ENCODE results near the gene MTREX.

MTREX gene

DNA sequence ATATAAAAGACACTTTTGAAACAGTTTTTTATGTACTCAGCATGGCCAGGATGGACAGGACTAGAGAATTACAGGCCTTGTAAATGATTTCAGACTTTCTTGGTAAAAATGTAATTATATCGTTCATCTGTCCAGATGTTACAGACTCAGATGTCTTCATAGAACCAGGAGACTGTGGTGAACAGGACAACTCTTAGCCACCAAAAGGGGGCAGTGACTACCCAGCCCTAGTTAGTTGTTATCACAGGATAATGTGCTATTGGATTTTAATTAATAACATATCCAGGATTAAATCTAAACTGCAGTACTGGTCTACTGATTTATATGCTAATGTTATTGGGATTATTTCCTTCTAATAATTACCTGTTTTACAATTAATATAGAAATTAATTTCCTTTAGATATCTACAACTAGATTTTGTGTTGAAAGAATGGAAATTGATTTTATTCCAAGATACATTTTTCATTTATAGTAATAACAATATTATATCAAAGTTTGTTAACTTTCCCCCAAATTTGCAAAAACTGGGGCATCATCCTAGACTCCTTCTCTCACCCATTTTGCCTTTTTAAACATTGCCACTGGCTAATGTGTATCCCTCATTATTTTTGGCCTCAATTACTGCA is 99.4 kb downstream of the MTREX start:
- ChIA-PET CTCF (interaction anchor here (1.0 to 5.6 kb wide), 13 partner anchors 10 to 549 kb away, joined by 3 to 74 read pairs (median 5); no protein-coding TSS in a partner anchor), POLR2A (no interaction called here)
- no peak overlapping the region for H3K4me3 ChIP-seq (ENCODE audit: low read depth, low read length)
- TF ChIP-seq CTCF (IDR thresholded peaks at IDR 0.05; ENCODE audit: insufficient read depth, low read length, missing control alignments): peak; percentile 66
- no peak for DNase-seq (ENCODE audit: low read depth, low spot score)

- ChIA-PET POLR2A (no interaction called here), CTCF (interaction anchor here (1.3 to 3.1 kb wide), 4 partner anchors 31 to 284 kb away, joined by 3 to 26 read pairs (median 4); no protein-coding TSS in a partner anchor)
- no peak overlapping the region for H3K4me3 ChIP-seq (ENCODE audit: low read depth, low read length)
- no peak for TF ChIP-seq CTCF (IDR thresholded peaks at IDR 0.05; ENCODE audit: insufficient read depth, low read length, missing control alignments)
- no peak for DNase-seq (ENCODE audit: low read depth, low spot score)
These were observed 100.2 kb downstream of the MTREX start for GRCh38 chr5:55407984-55408383.

GRCh38 chr5:55409775-55410174 is 102.0 kb downstream of the MTREX start:
- CTCF ChIA-PET: interaction anchor here (1.0 to 3.1 kb wide), 2 partner anchors 65 to 282 kb away, joined by 3 to 26 read pairs; no protein-coding TSS in a partner anchor
- no peak for DNase-seq (ENCODE audit: low read depth, low spot score)
- POLR2A ChIA-PET: no interaction called here
- TF ChIP-seq CTCF (IDR thresholded peaks at IDR 0.05; ENCODE audit: insufficient read depth, low read length, missing control alignments): no peak
- H3K4me3 ChIP-seq (ENCODE audit: low read depth, low read length): no peak overlapping the region

DNA sequence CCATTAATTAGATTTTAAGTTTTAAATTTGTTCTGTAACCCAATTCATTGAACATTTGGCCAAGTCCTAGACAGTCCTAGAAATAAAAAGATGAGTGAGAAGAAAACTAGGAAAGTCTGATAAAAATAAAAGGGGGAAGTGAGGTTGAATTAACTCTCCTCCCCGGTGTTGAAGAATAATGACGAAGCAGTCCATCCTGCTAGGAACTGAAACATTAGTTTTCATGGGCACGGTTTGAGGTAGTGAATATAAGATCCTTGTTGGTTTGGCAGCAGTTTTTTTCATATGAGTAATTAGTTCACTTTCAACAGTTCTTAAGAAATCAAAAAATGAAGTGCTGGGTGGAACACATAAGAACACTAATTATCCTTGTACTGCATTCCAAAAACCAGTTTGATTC is 103.1 kb downstream of the MTREX start:
- H3K4me3 ChIP-seq (ENCODE audit: low read depth, low read length): no peak overlapping the region
- TF ChIP-seq CTCF (IDR thresholded peaks at IDR 0.05; ENCODE audit: insufficient read depth, low read length, missing control alignments): no peak
- no peak for DNase-seq (ENCODE audit: low read depth, low spot score)
- CTCF ChIA-PET: interaction anchor here (0.6 to 3.1 kb wide), 3 partner anchors 66 to 281 kb away, joined by 3 to 26 read pairs (median 3); no protein-coding TSS in a partner anchor
- POLR2A ChIA-PET: no interaction called here

- no peak for DNase-seq (ENCODE audit: low read depth, low spot score)
- ChIA-PET CTCF (no interaction called here), POLR2A (no interaction called here)
- TF ChIP-seq CTCF (IDR thresholded peaks at IDR 0.05; ENCODE audit: insufficient read depth, low read length, missing control alignments): no peak
- H3K4me3 ChIP-seq (ENCODE audit: low read depth, low read length): no peak overlapping the region
These were observed 104.1 kb downstream of the MTREX start for GRCh38 chr5:55411876-55412275.

- ChIA-PET CTCF (interaction anchor here (1.0 to 1.7 kb wide), 5 partner anchors 8 to 288 kb away, joined by 3 to 8 read pairs (median 4); no protein-coding TSS in a partner anchor), POLR2A (no interaction called here)
These were observed 105.9 kb downstream of the MTREX start for GRCh38 chr5:55413644-55414043.

More at GRCh38 chr5:55413644-55414043, 105.9 kb downstream of the MTREX start:
- no peak for TF ChIP-seq CTCF (IDR thresholded peaks at IDR 0.05; ENCODE audit: insufficient read depth, low read length, missing control alignments)
- H3K4me3 ChIP-seq (ENCODE audit: low read depth, low read length): no peak overlapping the region
- DNase-seq (ENCODE audit: low read depth, low spot score): no peak

Data from AG04449 (cell line).